Measurements from ENCODE around the gene ZNF385B.

ZNF385B gene

DNA sequence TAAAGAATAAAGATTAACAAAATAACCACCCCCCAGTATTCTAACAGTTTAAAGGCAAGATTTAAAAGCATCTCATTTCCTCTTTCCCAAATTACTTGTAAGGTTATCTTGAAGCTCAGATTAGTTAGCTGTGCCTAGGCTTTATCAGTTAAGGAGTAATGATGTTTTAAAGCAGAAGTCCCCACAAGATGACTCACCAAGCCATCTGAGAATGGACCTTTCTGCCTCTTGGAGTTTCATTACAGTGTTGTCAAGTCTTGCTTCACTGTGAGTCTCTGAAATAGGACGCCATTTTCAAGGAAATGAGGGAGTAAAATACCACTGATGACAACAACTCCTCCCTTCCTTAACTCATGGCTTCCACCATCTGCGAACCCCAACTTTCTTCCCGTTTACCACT is 35.9 kb downstream of the ZNF385B start:
- TF ChIP-seq, protein P1, sequence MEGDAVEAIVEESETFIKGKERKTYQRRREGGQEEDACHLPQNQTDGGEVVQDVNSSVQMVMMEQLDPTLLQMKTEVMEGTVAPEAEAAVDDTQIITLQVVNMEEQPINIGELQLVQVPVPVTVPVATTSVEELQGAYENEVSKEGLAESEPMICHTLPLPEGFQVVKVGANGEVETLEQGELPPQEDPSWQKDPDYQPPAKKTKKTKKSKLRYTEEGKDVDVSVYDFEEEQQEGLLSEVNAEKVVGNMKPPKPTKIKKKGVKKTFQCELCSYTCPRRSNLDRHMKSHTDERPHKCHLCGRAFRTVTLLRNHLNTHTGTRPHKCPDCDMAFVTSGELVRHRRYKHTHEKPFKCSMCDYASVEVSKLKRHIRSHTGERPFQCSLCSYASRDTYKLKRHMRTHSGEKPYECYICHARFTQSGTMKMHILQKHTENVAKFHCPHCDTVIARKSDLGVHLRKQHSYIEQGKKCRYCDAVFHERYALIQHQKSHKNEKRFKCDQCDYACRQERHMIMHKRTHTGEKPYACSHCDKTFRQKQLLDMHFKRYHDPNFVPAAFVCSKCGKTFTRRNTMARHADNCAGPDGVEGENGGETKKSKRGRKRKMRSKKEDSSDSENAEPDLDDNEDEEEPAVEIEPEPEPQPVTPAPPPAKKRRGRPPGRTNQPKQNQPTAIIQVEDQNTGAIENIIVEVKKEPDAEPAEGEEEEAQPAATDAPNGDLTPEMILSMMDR (IDR thresholded peaks at IDR 0.05; ENCODE audit: low read depth, low read length), result no peak
- in situ Hi-C loops (cut with HindIII; ENCODE audit: low sequenced_read_pairs), result no loop called here
- no peak for DNase-seq (ENCODE audit: low read depth, low spot score)
- no peak overlapping the region for H3K4me3 ChIP-seq (ENCODE audit: low read depth, low read length)

DNA sequence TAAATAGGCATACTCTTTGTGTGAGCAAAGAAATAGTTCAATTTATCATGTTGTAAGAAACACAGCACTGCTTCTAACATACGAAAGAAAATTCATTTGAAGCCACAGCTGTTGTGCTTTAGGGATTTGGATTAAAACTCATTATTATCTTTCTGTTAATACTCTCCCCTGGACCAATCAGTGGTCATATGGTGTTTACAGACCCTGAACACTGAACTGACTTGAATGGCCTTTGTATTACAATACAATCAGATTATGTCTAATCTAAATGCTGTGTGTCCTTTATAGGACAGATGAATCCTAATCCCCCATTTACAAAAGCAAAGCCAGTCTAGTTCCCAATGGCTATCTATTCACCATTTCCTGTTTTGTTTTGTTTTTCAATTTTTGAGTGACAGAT is 36.5 kb downstream of the ZNF385B start:
- TF ChIP-seq, protein P1 (IDR thresholded peaks at IDR 0.05; ENCODE audit: low read depth, low read length), result no peak
- no peak for DNase-seq (ENCODE audit: low read depth, low spot score)
- H3K4me3 ChIP-seq (ENCODE audit: low read depth, low read length), result no peak overlapping the region
- in situ Hi-C loops (cut with HindIII; ENCODE audit: low sequenced_read_pairs), result no loop called here

DNA sequence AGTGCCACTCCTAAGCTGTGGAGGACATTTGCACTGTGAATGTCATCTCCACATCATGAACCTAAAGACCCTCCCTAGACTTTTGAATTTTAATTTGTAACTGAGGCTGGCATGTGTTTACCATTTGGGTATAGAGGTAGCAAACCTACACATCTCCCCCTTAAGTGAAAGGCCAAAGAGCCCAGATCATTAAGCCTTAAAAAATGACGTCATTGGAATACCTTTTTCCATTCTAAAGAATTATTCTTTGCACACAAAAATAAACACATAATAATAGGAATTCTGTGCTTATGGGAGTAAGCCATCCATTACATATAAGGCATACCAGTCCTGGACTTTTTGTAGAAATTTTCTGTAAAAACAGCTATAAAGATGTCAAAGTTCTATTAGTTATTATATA is 38.9 kb downstream of the ZNF385B start:
- no peak for DNase-seq (ENCODE audit: low read depth, low spot score)

DNA sequence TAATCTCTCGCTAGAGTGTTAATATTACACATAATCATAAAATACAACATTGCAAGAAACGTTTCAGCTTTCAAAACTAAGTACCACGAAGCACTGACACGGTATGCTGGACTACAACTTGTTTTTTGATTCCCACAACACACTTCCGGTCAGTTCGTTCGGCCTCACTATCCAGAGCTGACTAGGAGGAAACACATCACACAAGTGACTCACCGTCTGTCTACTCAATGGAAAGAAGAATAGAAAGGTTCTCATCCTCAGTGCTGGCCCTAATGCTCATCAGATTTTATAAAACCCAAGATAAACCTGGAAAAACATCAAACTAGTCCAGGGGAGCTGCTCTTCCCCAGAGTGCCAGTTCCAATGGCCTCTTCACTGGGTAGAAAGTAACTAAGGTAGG is 42.9 kb downstream of the ZNF385B start:
- TF ChIP-seq, protein P1 (IDR thresholded peaks at IDR 0.05; ENCODE audit: low read depth, low read length), result no peak
- DNase-seq (ENCODE audit: low read depth, low spot score), result peak; percentile 46
- in situ Hi-C loops (cut with HindIII; ENCODE audit: low sequenced_read_pairs), result no loop called here
- H3K4me3 ChIP-seq (ENCODE audit: low read depth, low read length), result no peak overlapping the region

More for the DNA sequence above, 38.9 kb downstream of the ZNF385B start:
- no peak overlapping the region for H3K4me3 ChIP-seq (ENCODE audit: low read depth, low read length)
- in situ Hi-C loops (cut with HindIII; ENCODE audit: low sequenced_read_pairs), result no loop called here
- TF ChIP-seq, protein P1 (IDR thresholded peaks at IDR 0.05; ENCODE audit: low read depth, low read length), result no peak

DNA sequence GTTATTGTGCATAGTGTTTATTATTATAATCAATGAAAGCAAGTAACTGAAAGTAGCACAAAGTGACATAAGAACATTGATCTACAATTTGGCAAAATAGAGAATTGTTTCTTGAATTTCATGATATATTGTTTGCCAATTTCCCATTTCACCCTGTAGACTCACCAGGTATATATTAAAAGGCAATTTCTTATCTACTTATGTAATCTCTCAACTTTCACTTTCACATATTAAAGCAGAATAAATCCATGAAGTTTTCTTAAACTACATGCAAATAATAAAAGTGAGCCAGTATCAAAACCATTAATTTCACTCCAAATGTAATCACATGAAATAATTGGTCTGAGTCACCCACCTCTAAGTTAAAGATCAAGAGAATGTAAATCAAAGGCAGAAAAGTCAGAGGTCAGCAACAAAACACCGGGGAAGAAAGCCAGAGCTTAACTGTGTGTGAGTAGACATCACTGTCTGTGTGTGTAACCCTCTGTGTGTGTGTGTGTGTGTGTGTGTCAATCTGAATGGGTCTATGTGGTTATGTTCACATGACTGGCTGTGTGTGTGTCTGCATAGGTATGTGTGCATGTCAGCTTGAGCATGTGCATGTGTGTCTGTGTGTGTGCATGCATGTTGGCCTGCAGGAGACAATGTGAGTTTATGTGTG is 44.1 kb downstream of the ZNF385B start:
- in situ Hi-C loops (cut with HindIII; ENCODE audit: low sequenced_read_pairs), result no loop called here
- H3K4me3 ChIP-seq (ENCODE audit: low read depth, low read length), result no peak overlapping the region
- TF ChIP-seq, protein P1 (IDR thresholded peaks at IDR 0.05; ENCODE audit: low read depth, low read length), result no peak
- DNase-seq (ENCODE audit: low read depth, low spot score), result peak; percentile 13

DNA sequence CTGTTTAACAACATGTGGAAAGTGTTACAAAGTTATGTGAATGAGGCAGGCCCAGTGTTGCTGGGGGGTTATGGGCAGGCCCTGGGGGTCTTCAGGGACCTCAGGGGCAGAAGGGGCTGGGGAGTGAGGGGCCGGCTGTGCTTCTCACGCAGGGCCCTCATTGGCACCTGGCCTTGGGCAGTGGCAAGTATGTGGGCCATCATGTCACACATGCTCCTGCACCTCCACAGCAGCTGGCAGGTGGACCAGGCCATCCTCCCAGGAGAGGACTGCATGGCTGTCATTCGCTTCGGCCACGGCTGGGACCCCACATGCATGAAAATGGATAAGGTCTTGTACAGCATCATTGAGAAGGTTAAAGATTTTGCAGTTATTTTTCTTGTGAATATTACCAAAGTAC is 47.4 kb downstream of the ZNF385B start:
- in situ Hi-C loops (cut with HindIII; ENCODE audit: low sequenced_read_pairs), result no loop called here
- DNase-seq (ENCODE audit: low read depth, low spot score), result no peak
- H3K4me3 ChIP-seq (ENCODE audit: low read depth, low read length), result no peak overlapping the region
- TF ChIP-seq, protein P1 (IDR thresholded peaks at IDR 0.05; ENCODE audit: low read depth, low read length), result no peak

Data from astrocyte of the spinal cord (primary cell).